Activated CD4-positive, alpha-beta memory T cell treated with anti-CD3 and anti-CD28 coated beads for 36 hours (primary cell): ENCODE data around the gene GLI3. TPM values are rescaled to one million over a fixed set of nuclear protein-coding genes. Genes with fewer than 3 reads are reported as not detected.

Experiments used
- CTCF ChIA-PET: fragments of 350-600 bp; sonication (Branson Sonifier 250); formaldehyde crosslinking; loops from one replicate; lab custom pipeline; 2021; ENCODE audit warnings: antibody characterized with exemption, inconsistent platforms; lab: Charles Lee
- POLR2A ChIA-PET: fragments of 350-600 bp; sonication (Branson Sonifier 250); formaldehyde crosslinking; loops from one replicate; lab custom pipeline; 2021; ENCODE audit warnings: antibody characterized with exemption; lab: Charles Lee
- DNase-seq: peaks from one replicate; pipeline ENCODE4 v3.0.0-alpha.2; 2020
- H3K27ac Mint-ChIP-seq: one replicate; pipeline ENCODE4 v1.8.0; 2021; ENCODE audit warnings: mixed read lengths
- H3K27me3 Mint-ChIP-seq: one replicate; pipeline ENCODE4 v1.8.0; 2021; ENCODE audit warnings: mixed read lengths
- H3K36me3 Mint-ChIP-seq: one replicate; pipeline ENCODE4 v1.8.0; 2021; ENCODE audit warnings: mixed read lengths
- H3K4me1 Mint-ChIP-seq: one replicate; pipeline ENCODE4 v1.8.0; 2021; ENCODE audit warnings: low read depth, mixed read lengths
- H3K4me3 Mint-ChIP-seq: one replicate; pipeline ENCODE4 v1.8.0; 2021; ENCODE audit warnings: mild to moderate bottlenecking, mixed read lengths
- H3K9me3 Mint-ChIP-seq: one replicate; pipeline ENCODE4 v1.8.0; 2021; ENCODE audit warnings: mixed read lengths
- intact Hi-C: fragments of 100-400 bp; cut with micrococcal nuclease; formaldehyde crosslinking; loops from one replicate; pipeline ENCODE4 v1.15.1; 2023
- total RNA-seq, 2 experiments: library from RNA; stranded (reverse); gene quantifications; one replicate each; pipeline ENCODE4 v1.2.3, GENCODE V29; 2021

Gene GLI3
- total RNA-seq, 2 experiments from 2014 or later = 0.02 TPM; not detected in 1

DNA sequence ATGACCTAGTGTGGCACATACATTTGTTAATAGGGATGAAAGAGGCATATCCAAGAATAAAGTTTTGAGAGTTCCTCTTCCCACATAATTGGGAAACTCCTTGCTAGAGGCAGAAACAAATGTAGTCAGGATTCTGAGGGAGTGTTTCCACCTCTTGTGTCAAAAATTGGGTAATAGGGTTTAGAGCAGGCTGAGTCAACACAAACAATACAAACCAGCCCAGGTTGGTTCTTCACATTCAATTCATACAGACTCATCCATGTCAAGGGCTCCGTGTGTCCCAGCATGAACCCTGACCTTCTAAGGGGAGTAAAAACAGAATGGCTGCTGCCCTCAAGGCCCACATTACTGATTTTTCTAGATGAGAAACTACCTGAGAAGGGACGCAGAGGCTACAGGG is 75.3 kb downstream of the GLI3 start:
- Mint-ChIP-seq H3K9me3 (no peaks in the 10 kb centered on the region), H3K36me3 (no peaks in the 10 kb centered on the region), H3K4me1 (no peaks in the 10 kb centered on the region), H3K27ac (no peak overlapping the region), H3K4me3 (no peak overlapping the region), H3K27me3 (no peaks in the 10 kb centered on the region)
- intact Hi-C loops = no loop called here
- no peak for DNase-seq
- ChIA-PET POLR2A (no interaction called here), CTCF (no interaction called here)

DNA sequence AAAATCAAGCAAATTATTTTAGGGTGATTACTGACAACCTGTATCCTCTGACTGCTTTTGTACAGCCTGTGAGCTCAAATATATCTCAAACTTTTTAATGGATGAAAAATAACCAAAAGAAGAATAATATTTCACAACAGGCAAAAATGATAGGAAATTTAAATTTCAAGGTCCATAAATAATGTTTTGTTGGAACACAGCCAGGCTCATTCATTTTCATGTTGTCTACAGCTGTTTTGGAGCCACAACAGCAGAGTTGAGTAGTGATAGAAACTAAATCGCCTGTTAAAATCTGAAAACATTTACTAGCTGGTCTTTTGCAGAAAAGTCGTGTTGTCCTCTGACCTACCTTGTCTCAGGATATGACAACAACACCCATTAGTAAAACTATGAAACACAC is 75.9 kb downstream of the GLI3 start:
- Mint-ChIP-seq H3K4me1 (no peaks in the 10 kb centered on the region), H3K27me3 (no peaks in the 10 kb centered on the region), H3K27ac (no peak overlapping the region), H3K9me3 (no peaks in the 10 kb centered on the region), H3K4me3 (no peak overlapping the region), H3K36me3 (no peaks in the 10 kb centered on the region)
- no peak for DNase-seq
- ChIA-PET CTCF (no interaction called here), POLR2A (no interaction called here)
- intact Hi-C loops = no loop called here

DNA sequence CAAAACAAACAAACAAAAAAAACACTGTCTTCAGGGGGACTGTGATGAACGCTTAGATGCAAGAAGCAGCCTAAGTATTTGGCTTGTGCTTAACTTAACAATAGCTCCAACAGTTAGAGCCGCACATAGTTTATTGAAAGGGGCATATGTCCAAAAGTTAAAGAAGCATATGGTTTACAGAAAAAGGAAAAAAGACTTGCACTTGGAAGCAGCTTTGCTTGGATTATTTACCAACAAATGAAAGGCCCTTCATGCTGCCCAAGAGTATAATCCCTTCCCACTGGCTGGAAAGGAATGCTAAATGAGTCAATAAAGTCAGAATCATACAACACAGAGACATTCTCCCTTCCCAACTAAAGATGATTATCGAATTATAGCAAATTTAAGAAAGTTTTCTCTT is 77.9 kb downstream of the GLI3 start:
- no peaks in the 10 kb centered on the region for H3K9me3 Mint-ChIP-seq
- no peak for DNase-seq
- no peaks in the 10 kb centered on the region for H3K4me1 Mint-ChIP-seq
- no peak overlapping the region for H3K27ac Mint-ChIP-seq
- POLR2A ChIA-PET = interaction anchor here (0.6 kb wide), 1 partner anchor 968 kb away, joined by 4 read pairs; no protein-coding TSS in a partner anchor
- no peaks in the 10 kb centered on the region for H3K27me3 Mint-ChIP-seq
- no peak overlapping the region for H3K4me3 Mint-ChIP-seq
- intact Hi-C loops = no loop called here
- CTCF ChIA-PET = no interaction called here
- H3K36me3 Mint-ChIP-seq = no peaks in the 10 kb centered on the region

DNA sequence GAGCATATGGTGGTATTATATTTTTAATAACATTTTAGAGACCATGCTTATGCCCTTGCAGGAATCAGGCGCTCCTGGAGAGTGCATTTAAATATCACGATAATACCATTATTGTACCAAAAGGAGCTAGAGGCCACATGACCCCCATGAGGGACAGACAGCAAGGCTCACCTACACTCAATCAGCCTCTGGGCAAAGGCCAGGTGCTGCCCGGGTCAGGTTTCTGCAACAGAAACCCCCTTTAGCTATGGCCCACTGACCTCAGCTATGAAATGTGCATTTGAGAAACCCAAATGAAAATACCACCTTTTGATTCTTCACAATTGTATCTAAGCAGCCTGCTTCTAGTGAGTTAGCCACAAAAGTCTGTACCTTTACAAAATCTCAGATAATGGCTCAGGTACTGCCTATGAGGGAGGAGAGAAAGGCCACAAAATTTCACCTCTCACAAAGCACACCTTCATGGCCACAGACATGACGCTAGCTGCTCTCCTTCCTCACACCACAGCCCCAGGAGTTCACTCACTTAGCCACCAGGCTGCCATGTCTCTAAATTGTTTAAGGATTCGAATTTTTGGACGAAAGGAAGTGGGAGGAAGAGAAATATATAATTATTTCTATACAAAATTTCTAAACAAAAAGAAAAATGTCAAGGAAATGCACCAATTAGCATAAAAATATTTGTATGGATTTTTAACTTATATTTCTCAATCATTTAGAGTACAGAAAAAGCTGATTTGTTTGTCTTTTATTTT is 79.9 kb downstream of the GLI3 start:
- intact Hi-C loops = no loop called here
- no peaks in the 10 kb centered on the region for H3K27me3 Mint-ChIP-seq
- POLR2A ChIA-PET = no interaction called here
- H3K4me3 Mint-ChIP-seq = no peak overlapping the region
- no peak for DNase-seq
- no peaks in the 10 kb centered on the region for H3K36me3 Mint-ChIP-seq
- no peaks in the 10 kb centered on the region for H3K9me3 Mint-ChIP-seq
- CTCF ChIA-PET = interaction anchor here (1.2 kb wide), 1 partner anchor 216 kb away, joined by 3 read pairs; no protein-coding TSS in a partner anchor
- no peak overlapping the region for H3K27ac Mint-ChIP-seq
- H3K4me1 Mint-ChIP-seq = no peaks in the 10 kb centered on the region

DNA sequence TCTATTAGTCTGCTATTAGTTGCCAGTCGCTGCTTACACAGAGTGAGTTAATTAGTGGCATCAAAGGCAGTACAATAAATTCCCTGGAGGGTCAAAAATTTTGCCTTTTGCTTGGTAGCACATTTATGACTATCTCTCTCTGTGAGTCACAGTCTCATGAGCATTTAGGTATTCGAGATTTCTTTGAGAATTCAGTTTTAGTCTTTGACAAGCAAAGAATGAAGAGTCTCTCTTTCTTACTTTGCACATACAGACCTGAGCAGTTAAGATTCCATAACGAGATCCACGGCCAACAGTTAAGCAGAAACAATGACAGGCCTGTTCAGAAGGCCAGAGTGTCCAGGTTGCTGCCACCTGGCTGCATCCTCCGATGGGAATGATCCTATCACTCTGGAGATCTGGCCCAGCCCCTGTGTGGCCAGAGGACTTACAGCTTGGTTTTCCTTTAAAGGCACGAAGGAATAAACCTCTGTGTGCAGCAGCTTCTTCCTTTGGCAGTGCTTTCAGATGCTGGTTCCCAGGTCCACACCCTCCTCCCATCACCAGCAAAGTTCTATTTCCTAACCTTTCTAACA is 80.6 kb downstream of the GLI3 start:
- no peak for DNase-seq
- ChIA-PET CTCF (interaction anchor here (1.2 kb wide), 1 partner anchor 216 kb away, joined by 3 read pairs; no protein-coding TSS in a partner anchor), POLR2A (no interaction called here)
- intact Hi-C loops = no loop called here
- Mint-ChIP-seq H3K27me3 (no peaks in the 10 kb centered on the region), H3K4me3 (no peak overlapping the region), H3K4me1 (no peaks in the 10 kb centered on the region), H3K9me3 (no peaks in the 10 kb centered on the region), H3K36me3 (no peaks in the 10 kb centered on the region), H3K27ac (no peak overlapping the region)

DNA sequence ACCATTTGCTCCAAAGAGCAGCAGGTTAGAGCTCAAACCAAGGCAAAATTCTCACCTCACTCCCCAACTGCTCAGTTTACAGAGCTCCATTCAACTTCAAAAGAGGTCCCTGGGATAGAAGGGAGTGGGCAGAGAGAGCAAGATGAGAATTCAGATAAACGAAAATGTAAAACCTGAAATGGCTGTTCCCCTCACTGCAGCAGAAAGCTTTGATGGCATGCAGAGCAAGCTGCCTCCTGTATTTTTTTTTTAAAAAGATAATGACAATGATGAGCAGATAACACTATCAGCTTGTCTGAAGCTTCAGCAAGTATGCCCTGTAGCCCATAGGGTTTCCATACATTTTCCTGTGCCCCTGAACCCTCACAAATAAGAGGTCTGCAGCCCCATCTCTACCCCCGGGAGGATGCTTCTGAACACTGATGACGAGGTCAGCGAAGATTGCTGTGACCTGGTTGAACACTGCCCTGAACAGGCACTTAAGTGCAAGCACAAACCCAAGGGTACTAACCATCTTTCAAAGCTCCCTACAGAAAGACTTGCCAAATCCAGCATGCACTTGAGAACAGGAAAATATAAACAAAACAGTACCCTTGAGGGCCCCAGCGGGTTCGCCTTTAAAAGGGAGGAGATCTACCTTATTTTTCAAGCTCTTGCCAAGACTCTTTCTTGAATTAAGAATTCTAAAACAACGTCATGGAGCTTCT is 81.3 kb downstream of the GLI3 start:
- H3K36me3 Mint-ChIP-seq = no peaks in the 10 kb centered on the region
- intact Hi-C loops = no loop called here
- no peak overlapping the region for H3K4me3 Mint-ChIP-seq
- POLR2A ChIA-PET = no interaction called here
- CTCF ChIA-PET = interaction anchor here (0.6 to 1.2 kb wide), 2 partner anchors 213 to 215 kb away, joined by 3 to 4 read pairs; no protein-coding TSS in a partner anchor
- H3K4me1 Mint-ChIP-seq = no peaks in the 10 kb centered on the region
- no peaks in the 10 kb centered on the region for H3K9me3 Mint-ChIP-seq
- no peak for DNase-seq
- no peak overlapping the region for H3K27ac Mint-ChIP-seq
- H3K27me3 Mint-ChIP-seq = no peaks in the 10 kb centered on the region

DNA sequence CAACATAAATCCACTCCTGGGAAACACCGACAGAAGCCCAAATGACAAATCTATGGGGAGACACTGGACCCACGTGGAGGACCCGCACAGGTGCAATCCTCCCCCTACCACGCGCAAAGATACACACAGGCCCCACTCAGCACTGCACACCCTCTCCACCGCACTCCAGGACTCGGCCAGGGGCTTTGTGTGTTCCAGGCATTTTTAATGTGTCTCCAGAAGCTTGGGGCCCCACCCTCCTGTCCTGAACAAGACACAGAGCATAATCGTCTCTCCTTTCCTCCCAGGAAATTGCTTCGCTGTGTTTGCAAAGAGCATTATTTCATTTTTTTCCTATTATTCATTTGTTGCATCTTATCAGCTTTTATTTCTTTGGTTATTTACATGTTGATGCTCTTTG is 82.8 kb downstream of the GLI3 start:
- no peak overlapping the region for H3K4me3 Mint-ChIP-seq
- intact Hi-C loops = no loop called here
- H3K4me1 Mint-ChIP-seq = no peaks in the 10 kb centered on the region
- H3K9me3 Mint-ChIP-seq = no peaks in the 10 kb centered on the region
- no peaks in the 10 kb centered on the region for H3K36me3 Mint-ChIP-seq
- no peak for DNase-seq
- CTCF ChIA-PET = no interaction called here
- H3K27me3 Mint-ChIP-seq = no peaks in the 10 kb centered on the region
- H3K27ac Mint-ChIP-seq = no peak overlapping the region
- POLR2A ChIA-PET = no interaction called here

DNA sequence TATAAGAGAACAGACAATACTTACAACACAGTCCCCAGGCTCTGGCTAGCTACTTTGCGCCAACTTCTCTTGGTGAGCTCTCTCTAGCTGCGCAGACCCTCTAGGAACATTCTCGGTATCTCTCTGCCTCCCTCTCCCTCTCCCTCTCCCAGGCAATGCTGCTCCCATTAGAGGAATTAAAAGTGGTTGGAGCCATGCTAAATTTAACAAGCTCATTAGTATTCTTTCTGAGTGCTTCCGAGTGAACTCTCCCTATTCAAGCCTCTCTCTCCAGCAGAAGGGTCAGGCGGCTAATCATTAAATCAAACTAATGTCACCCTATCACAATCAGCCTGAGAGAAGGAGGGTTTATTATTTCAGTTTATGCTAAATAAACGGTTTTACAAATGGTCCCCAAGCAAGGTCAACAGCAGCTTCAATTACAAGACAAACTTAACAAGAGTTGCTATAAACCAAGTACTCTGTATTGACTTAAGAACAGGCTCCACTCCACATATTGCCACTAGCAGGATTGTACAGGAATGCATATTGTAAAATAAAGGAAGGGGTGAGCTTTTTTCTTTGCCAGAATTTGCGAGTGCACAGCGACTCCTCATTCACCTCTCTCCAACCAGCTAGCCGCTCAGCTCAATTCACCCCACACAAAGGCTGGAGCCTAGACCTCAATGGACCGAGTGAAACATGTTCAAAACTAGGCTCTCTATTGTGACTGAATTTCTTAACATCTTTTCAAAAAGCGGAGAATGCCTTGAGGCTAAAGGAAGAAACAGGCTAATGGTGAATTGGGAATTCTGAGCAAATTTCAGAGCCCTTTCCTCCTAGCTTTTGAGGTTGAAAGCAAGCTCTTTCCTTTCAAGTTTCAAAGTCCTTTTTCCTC is 84.4 kb downstream of the GLI3 start:
- H3K4me3 Mint-ChIP-seq = no peak overlapping the region
- POLR2A ChIA-PET = no interaction called here
- intact Hi-C loops = no loop called here
- H3K36me3 Mint-ChIP-seq = no peaks in the 10 kb centered on the region
- no peaks in the 10 kb centered on the region for H3K27me3 Mint-ChIP-seq
- no peaks in the 10 kb centered on the region for H3K9me3 Mint-ChIP-seq
- CTCF ChIA-PET = no interaction called here
- H3K27ac Mint-ChIP-seq = no peak overlapping the region
- no peak for DNase-seq
- no peaks in the 10 kb centered on the region for H3K4me1 Mint-ChIP-seq

DNA sequence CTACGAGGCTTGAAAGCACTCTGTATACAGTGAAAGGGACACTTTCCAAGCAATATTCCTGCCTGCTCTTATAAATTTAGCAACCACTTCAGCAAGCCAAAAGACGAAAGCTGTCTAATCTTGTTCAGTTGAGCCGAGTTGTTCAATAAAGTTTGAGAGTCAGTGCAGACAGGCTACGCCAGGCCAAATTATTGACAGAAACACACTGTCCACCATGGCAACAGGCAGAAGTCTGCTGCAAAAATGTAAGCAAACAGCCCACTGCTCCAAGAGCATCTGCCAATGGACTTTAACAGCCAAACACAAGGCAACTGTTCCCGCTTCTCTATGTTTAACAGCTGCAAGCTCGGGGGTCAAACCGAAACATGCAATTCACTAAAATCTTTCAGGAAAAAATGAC is 85.7 kb downstream of the GLI3 start:
- no peak overlapping the region for H3K27ac Mint-ChIP-seq
- no peaks in the 10 kb centered on the region for H3K36me3 Mint-ChIP-seq

DNA sequence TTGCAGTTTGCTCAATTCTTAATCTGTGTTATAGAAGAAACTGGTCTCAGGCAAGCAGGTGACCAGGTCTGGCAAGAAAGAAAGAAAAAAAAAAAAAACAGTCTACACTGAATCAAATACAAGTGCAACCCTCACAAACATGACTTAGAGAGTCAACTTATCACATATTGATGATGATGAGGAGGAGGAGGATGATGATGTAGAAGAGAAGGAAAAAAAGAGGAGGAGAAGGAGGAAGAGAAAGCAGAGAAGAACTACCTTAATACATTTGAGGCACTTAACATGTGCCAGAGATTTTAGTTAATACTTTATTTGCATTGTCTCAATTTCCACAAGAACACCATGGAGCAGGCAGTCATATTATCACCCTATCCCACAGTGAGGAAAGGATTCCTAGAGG is 91.5 kb downstream of the GLI3 start:
- no peaks in the 10 kb centered on the region for H3K9me3 Mint-ChIP-seq
- DNase-seq = no peak
- ChIA-PET POLR2A (no interaction called here), CTCF (no interaction called here)
- no peak overlapping the region for H3K4me3 Mint-ChIP-seq
- H3K4me1 Mint-ChIP-seq = no peaks in the 10 kb centered on the region
- no peak overlapping the region for H3K27ac Mint-ChIP-seq
- H3K27me3 Mint-ChIP-seq = no peaks in the 10 kb centered on the region
- no peaks in the 10 kb centered on the region for H3K36me3 Mint-ChIP-seq
- intact Hi-C loops = no loop called here

More for the DNA sequence above, 85.7 kb downstream of the GLI3 start:
- Mint-ChIP-seq H3K9me3 (no peaks in the 10 kb centered on the region), H3K4me3 (no peak overlapping the region), H3K27me3 (no peaks in the 10 kb centered on the region), H3K4me1 (no peaks in the 10 kb centered on the region)
- CTCF ChIA-PET = no interaction called here
- DNase-seq = no peak
- intact Hi-C loops = no loop called here
- POLR2A ChIA-PET = no interaction called here

DNA sequence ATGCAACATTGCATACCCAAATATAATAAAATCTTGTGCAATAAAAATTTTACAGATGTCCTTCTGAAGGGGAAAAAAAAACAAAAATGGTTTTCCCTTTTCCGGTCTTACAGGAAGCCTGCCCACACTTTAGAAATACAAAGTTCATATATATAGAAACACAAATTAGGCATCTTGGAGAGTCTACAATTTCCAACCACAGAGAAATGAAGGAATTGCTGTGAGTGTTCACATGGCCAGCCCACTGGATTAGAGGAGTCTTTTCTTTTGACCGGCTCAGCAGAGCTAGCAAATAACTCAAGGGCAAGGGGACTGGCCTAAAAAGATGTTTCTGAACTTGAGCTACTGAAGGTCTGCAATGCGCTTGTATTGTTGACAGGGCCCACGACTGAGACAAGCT is 92.4 kb downstream of the GLI3 start:
- no peaks in the 10 kb centered on the region for H3K9me3 Mint-ChIP-seq
- ChIA-PET CTCF (no interaction called here), POLR2A (no interaction called here)
- intact Hi-C loops = no loop called here
- H3K27ac Mint-ChIP-seq = no peak overlapping the region
- no peak overlapping the region for H3K4me3 Mint-ChIP-seq
- no peak for DNase-seq
- H3K27me3 Mint-ChIP-seq = no peaks in the 10 kb centered on the region
- no peaks in the 10 kb centered on the region for H3K4me1 Mint-ChIP-seq
- no peaks in the 10 kb centered on the region for H3K36me3 Mint-ChIP-seq
